NOMO-1 (cell line): ENCODE data around the gene HEATR3.
"Not testable (repeated sequence)": the region's sequence is repeated elsewhere in the genome, so short reads cannot be mapped to it uniquely, and the experiment has no call there.

ENCODE experiments used
- DNase-seq, 2 experiments: peaks; one replicate each; lab custom pipeline; 2025; ENCODE audit not compliant: unreplicated experiment in 2 of 2; lab: John Stamatoyannopoulos, UW

Gene HEATR3

DNA sequence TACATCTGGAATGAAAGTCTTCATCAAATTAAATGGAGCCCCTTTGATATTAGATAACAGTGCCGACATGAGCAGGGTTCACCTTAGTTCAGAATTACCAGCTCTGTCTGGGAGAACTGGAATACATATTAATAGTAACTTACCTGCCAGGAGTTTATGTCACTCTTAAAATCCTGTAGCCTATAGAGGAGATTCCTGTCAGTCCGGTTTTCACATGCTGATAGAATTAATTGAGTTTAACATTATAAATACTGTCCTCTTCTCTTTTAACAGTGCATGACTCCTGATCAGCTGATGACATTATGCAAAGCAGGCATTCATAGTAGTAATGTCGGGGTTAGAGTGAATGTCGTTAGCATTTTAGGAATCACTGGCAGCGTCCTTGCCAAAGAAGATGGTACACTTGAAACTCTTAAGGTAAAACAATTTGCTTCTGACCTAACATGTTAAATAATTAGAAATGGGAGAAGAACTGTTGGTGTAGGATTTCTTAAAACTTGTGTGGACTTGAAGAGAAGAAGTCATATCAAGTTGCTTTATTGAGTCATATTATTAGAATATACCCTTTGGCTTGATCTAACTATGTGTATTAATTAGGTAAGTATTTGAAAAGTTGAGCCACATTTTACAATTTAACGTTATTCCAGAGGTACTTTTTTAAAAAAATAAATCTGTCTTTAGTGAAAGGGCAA is 34.3 kb downstream of the HEATR3 start:
- no peak for DNase-seq

DNA sequence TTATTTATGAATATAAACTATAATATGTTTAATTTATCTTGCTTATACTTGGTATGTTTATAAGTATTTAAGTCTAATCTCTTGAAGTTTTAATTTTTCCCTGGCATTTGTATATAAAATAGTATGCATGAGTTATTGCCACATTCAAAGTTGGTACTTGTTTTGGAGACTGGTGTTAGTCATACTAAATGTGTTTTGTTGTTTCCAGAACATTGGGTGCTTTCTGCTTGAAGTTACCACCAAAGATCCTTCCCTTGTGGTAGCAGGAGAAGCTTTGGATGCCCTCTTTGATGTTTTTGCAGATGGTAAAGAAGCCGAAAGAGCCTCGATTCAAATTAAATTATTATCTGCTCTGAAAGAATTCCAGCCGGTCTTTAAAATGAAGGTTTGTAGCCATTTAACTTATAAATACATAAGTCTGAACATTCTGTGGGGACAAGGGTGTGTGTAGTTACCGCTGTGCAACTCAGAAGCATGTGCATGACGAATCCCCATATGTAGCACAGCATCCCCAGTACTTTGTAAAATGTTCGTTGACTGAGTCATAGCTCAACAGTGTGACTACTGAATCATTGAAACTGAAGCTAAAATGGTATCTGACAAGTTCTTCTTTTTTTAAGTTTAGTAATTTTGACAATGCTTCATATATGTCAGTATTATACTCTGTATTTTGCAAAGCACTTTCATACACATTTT is 36.4 kb downstream of the HEATR3 start:
- peak in 1 of 2 experiments; percentile 47 for DNase-seq

GRCh38 chr16:50103764-50104163 is 38.0 kb downstream of the HEATR3 start:
- DNase-seq: peak in 1 of 2 experiments; percentile 13

- no peak for DNase-seq
Measured at GRCh38 chr16:50114357-50115129, 48.8 kb downstream of the HEATR3 start.

- no peak for DNase-seq
Measured at GRCh38 chr16:50120711-50121110, 54.9 kb downstream of the HEATR3 start.

GRCh38 chr16:50121278-50121677 is 55.5 kb downstream of the HEATR3 start:
- no peak for DNase-seq

- no peak for DNase-seq
Measured at GRCh38 chr16:50121721-50122445, 56.1 kb downstream of the HEATR3 start.

DNA sequence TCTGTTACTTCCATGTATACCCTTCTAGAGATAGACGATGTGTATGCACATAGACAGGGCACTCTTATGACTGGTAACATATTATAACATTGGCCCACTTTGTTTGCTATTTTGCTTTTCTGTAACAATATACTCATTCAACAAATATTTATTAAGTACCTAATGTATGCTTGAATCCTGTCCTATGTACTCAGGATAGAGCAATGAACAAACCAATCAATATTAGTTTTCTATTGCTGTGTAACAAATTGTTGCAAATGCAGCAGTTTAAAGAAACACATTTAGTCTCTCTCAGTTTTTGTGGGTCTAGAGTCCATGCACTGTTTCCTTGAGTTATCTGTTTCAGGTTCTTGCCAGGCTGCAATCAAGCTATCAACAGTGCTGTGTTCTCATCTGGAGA is 57.6 kb downstream of the HEATR3 start:
- no peak for DNase-seq

DNA sequence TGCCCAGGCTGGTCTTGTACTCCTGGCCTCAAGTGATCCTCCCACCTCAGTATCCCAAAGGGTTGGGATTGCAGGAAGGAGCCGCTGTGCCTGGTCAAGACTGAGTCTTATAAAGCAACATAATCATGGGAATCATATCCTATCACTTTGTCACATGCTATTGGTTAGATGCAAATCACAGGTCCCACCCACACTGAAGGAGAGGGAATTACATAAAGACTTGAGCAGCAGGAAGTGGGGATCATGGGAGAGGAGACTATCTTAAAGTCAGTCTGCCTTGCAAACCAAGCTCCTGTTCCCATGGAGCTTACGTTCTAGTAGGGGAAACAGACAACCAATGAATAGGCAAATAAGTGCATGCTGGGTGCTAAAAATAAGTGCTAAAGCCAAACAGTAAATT is 59.0 kb downstream of the HEATR3 start:
- DNase-seq: no peak

GRCh38 chr16:50126183-50126582 is 60.4 kb downstream of the HEATR3 start:
- no peak for DNase-seq

GRCh38 chr16:50132571-50132970 is 66.8 kb downstream of the HEATR3 start:
- DNase-seq: not testable (repeated sequence)

GRCh38 chr16:50133214-50133613 is 67.4 kb downstream of the HEATR3 start:
- DNase-seq: no peak

DNA sequence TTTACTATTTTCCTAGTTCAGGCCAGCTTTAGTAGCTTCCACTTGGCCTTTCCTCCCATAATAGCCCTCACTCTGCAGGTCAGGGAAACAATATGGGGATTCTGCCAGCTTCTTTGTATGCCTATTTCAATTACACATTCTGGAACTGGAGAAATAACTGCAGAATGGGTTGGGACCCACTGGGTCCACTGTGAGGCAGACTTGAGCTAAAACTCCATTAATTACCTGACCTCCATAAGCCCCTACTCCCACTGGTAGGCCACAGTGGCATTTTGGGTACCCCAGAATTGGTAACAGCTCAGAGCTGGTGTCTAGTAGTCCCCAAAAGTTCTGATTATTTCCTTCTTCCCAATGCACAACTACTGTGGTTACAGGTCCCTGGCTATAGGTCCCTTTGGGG is 70.6 kb downstream of the HEATR3 start:
- no peak for DNase-seq

DNA sequence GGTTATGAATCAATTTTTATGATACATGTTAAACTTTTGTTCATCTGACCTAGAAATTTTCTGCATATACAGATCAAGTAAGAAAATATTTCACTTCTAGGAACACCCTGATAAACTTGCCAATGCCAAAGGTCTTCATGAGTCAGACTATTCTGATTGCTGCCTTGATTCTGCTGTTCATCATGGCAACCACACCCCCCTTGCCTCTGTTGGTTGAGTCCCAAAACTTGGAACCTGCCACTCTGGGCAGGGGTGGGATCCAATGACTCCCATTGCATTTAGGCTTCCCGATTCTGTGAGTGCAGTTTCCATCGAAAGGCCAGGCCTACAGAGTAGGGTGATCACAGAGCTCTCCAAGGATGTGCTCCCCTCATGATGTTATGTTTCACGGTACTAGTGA is 71.5 kb downstream of the HEATR3 start:
- DNase-seq: no peak

DNA sequence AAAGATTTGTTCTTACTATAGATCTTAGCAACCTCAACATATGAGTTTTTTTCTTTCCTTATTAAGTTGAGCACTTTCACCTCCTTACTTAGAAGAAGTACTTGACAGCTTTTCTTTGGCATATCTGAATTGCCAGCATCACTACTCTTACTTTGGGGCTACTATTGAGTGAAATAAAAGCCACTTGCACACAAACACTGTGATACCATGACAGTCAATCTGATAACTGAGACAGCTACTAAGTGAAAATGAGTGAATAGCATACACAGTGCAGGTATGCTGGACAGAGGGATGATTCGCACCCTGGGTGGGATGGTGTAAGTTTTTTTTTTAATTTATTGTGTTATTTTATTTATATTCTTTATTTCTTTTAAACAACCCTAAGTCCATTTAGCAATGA is 73.8 kb downstream of the HEATR3 start:
- DNase-seq: no peak

- DNase-seq: no peak
Measured at GRCh38 chr16:50144211-50144610, 78.4 kb downstream of the HEATR3 start.

- DNase-seq: no peak
Measured at GRCh38 chr16:50146479-50147435, 81.0 kb downstream of the HEATR3 start.

DNA sequence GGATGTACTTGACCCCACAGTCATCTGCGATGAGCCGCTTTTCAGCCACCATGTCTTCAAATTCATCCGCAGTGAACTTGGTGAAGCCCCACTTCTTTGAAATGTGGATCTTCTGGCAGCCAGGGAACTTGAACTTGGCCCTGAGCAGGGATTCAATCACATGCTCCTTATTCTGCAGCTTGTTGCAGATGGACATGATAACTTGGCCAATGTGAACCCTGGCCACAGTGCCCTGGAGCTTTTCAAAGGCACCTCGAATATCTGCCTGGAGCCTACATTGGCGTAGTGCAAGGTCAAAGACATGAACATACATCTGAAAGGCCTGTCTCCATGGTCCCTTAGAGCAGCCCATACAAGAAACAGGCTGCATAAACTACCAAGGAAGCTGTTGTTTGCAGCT is 85.6 kb downstream of the HEATR3 start:
- no peak for DNase-seq

DNA sequence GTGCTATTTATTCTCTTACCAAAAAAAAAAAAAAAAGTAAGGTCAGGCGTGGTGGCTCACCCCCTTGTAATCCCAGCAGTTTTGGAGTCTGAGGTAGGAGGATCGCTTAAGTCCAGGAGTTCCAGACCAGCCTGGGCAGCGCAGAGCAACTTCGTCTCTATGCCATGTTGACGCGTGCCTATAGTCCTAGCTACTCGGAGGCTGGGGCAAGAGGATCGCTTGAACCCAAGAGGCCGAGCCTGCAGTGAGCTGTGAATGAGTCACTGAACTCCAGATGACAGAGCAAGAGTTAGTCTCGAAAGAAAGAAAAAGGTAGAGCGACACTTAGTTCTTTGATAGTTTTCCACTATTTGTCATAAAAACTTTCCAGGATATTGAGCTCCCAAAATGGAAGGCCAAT is 86.0 kb downstream of the HEATR3 start:
- DNase-seq: no peak

DNA sequence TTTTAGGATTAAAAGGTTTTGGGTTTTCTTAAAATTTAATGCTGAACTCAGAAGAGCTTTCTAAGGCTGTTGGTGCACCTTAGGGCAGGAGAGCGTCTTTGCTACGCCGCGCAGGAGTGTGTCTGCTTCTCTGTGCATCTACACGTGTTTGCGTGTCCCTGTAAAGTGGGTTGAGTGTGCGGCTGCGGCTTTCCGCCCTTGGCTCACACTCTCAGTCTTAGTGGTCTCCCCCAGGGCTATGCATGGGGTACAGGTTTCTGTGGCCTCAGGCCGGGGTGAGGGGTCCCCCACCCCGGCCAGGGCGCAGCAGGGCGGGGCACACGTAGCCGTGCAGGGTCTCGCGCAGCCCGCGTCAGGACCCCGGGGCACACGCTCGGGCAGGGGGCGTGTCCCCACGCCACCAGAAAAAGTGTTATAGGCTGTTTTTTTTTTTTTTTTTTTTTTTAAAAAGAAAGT is 86.6 kb downstream of the HEATR3 start:
- peak; percentile 29 to 64 for DNase-seq
